ENCODE measurements around the gene GLT6D1. TPM values are rescaled to one million over a fixed set of nuclear protein-coding genes. Genes with fewer than 3 reads are reported as not detected.

GLT6D1 gene
- total RNA-seq, 1 experiment from 2014 or later = not detected

- DNase-seq (ENCODE audit: low read depth, low spot score) = no peak
- no peak for TF ChIP-seq POLR2AphosphoS5 (IDR thresholded peaks at IDR 0.05; ENCODE audit: low read depth, low read length)
- ChIA-PET POLR2A (no interaction called here), CTCF (no interaction called here)
- in situ Hi-C loops (cut with HindIII; ENCODE audit: low pct_unique_long_range_greater_than_20kb, low sequenced_read_pairs) = no loop called here
- no peak for ATAC-seq
- intact Hi-C loops (cut with micrococcal nuclease; ENCODE audit: unreplicated experiment) = no loop called here
- no peaks in the 10 kb centered on the region for H3K36me3 ChIP-seq (ENCODE audit: control insufficient read depth, insufficient read depth, low read length)
- no peaks in the 10 kb centered on the region for H3K27me3 ChIP-seq (ENCODE audit: control insufficient read depth, insufficient read depth, low read length)
- BruUV-seq (replicated peaks) = no TSS peak
- no peak overlapping the region for H3K27ac ChIP-seq (ENCODE audit: low read length)
- no peaks in the 10 kb centered on the region for H3K9me3 ChIP-seq (ENCODE audit: control insufficient read depth, insufficient read depth, low read depth, low read length)
- no peaks in the 10 kb centered on the region for H3K4me1 ChIP-seq (ENCODE audit: control insufficient read depth, insufficient read depth, low read length)
- H3K4me3 ChIP-seq (ENCODE audit: low read depth in 2 of 2, low read length in 2 of 2) = no peak overlapping the region
Measured at GRCh38 chr9:135582541-135582940, 56.8 kb downstream of the GLT6D1 start.

- Histone ChIP-seq H3K27ac (ENCODE audit: low read length) (no peak overlapping the region), H3K9me3 (ENCODE audit: control insufficient read depth, insufficient read depth, low read depth, low read length) (no peaks in the 10 kb centered on the region), H3K4me3 (ENCODE audit: low read depth in 2 of 2, low read length in 2 of 2) (no peak overlapping the region), H3K27me3 (ENCODE audit: control insufficient read depth, insufficient read depth, low read length) (no peaks in the 10 kb centered on the region), H3K4me1 (ENCODE audit: control insufficient read depth, insufficient read depth, low read length) (no peaks in the 10 kb centered on the region), H3K36me3 (ENCODE audit: control insufficient read depth, insufficient read depth, low read length) (no peaks in the 10 kb centered on the region)
- ATAC-seq (no peak), DNase-seq (ENCODE audit: low read depth, low spot score) (no peak)
- TF ChIP-seq TCF7L2 (IDR thresholded peaks at IDR 0.05; ENCODE audit: low read depth, low read length) (no peak), CTCF (IDR thresholded peaks at IDR 0.05) (no peak), SIN3A (IDR thresholded peaks at IDR 0.05; ENCODE audit: borderline replicate concordance, insufficient read depth, low read depth, low read length) (no peak), REST (IDR thresholded peaks at IDR 0.05; ENCODE audit: insufficient read depth in 1 of 2, low read depth in 2 of 2, low read length in 1 of 2) (no peak), POLR2AphosphoS5 (IDR thresholded peaks at IDR 0.05; ENCODE audit: low read depth, low read length) (no peak)
- POLR2A ChIA-PET = no interaction called here
- in situ Hi-C loops (cut with HindIII; ENCODE audit: low pct_unique_long_range_greater_than_20kb, low sequenced_read_pairs) = no loop called here
- CTCF ChIA-PET = no interaction called here
- no TSS peak for BruUV-seq (replicated peaks)
- intact Hi-C loops (cut with micrococcal nuclease; ENCODE audit: unreplicated experiment) = no loop called here
Measured at GRCh38 chr9:135581636-135582426, 57.5 kb downstream of the GLT6D1 start.

GRCh38 chr9:135580664-135581380, 58.5 kb downstream of the GLT6D1 start:
- no peaks in the 10 kb centered on the region for H3K36me3 ChIP-seq (ENCODE audit: control insufficient read depth, insufficient read depth, low read length)
- intact Hi-C loops (cut with micrococcal nuclease; ENCODE audit: unreplicated experiment) = no loop called here
- ChIA-PET POLR2A (no interaction called here), CTCF (no interaction called here)
- ATAC-seq (no peak), DNase-seq (ENCODE audit: low read depth, low spot score) (no peak)
- TF ChIP-seq REST (IDR thresholded peaks at IDR 0.05; ENCODE audit: insufficient read depth in 1 of 2, low read depth in 2 of 2, low read length in 1 of 2) (no peak), SIN3A (IDR thresholded peaks at IDR 0.05; ENCODE audit: borderline replicate concordance, insufficient read depth, low read depth, low read length) (no peak), CTCF (IDR thresholded peaks at IDR 0.05) (no peak), TCF7L2 (IDR thresholded peaks at IDR 0.05; ENCODE audit: low read depth, low read length) (no peak), POLR2AphosphoS5 (IDR thresholded peaks at IDR 0.05; ENCODE audit: low read depth, low read length) (no peak)
- no peaks in the 10 kb centered on the region for H3K4me1 ChIP-seq (ENCODE audit: control insufficient read depth, insufficient read depth, low read length)
- no TSS peak for BruUV-seq (replicated peaks)
- H3K9me3 ChIP-seq (ENCODE audit: control insufficient read depth, insufficient read depth, low read depth, low read length) = no peaks in the 10 kb centered on the region
- in situ Hi-C loops (cut with HindIII; ENCODE audit: low pct_unique_long_range_greater_than_20kb, low sequenced_read_pairs) = no loop called here
- no peak overlapping the region for H3K4me3 ChIP-seq (ENCODE audit: low read depth in 2 of 2, low read length in 2 of 2)
- no peak overlapping the region for H3K27ac ChIP-seq (ENCODE audit: low read length)
- no peaks in the 10 kb centered on the region for H3K27me3 ChIP-seq (ENCODE audit: control insufficient read depth, insufficient read depth, low read length)
